ENCODE data around the gene GARIN3.

The GARIN3 gene

DNA sequence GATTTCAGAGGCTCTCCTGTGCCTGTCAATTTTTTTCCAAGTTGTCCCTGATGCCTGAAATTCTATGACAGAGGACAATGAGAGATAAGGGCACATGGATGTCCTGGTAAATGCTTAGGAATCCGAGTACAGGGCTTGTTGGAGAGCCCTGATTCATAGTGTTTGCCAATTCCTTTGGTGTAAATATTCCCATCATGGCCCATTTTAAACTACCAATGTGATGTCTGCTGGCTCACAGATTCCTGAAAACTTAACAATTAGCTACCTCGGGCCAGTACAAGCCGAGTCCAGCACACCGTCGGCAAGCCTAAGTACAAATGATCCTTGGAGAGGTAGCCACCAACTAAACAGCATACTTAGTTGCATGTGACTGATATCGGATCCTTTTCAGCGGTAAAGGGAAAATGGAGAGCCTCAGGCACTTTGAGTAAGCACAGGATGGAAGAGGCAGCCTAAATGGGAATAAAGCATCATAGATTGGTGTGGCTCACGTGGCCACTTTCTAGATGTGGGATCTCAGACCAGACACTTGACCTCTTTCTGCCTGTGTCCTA lies 18.1 kb upstream of the GARIN3 start:
- no peak for DNase-seq

DNA sequence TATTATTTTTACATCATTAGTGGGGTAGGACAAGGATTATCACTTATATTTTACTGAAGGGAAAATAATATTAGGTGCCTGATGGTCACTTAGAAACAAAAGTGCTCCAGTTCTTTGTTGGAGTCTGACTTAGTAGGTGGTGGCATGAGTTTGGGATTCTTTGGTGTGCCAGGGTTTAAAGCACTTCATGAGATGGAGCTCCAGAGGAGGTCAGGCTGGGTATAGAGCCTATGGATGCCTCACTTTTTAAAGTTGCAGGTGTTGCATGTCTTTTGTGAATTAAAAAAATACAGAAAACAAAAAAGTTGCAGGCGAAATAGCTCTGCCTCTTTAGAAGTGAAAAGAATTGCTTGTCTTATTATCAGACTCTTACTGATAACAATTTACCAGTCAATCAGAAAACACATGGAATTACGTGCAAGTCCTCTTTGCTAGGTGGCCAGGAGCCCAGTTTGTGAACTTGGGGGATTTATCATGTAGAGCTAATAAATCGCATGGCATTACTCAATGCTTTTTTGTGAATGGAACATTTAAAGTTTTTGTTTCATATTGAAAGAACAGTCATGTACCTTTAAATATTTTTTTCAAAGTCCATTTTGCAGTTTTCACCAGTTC lies 16.2 kb upstream of the GARIN3 start:
- DNase-seq = no peak

DNA sequence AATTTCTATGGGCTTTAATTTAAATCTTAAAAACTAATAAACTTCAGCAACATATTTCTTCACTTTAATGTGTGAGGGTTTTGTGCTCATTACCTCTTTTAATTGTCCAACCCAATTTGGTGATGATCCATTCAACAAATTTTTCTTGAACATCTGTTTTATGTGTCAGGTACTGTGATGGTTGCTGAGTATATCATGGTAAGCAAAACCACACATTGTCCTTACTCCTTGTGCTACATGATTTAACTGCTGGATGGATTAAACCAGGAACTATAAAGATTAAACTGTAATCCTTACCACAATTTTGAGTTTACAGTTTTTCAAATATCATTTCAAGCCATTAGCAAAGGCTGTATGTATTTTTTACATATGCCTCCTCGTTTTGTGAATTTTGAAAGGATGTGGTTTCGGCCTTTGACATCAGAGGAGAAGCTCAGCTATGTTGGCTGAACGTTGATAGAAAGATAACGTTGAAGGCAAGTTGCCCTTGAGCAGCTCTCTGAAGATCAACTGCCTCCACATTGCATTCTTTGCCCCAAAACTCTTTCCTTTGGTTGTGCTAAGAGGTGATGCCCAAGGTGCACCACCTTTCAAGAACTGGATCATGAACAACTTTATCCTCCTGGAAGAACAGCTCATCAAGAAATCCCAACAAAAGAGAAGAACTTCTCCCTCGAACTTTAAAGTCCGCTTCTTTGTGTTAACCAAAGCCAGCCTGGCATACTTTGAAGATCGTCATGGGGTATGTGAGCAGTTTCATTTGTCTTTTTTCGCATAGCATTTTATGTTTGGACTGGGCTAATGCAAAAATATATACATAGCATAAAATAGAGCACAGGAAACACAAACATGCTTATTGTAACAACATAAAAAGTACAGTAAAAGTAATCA lies 14.6 kb upstream of the GARIN3 start, which contains the start of gene ITK:
Gene ITK, plus strand, starts transcription at position 467 of the 891 bp plus-strand sequence. Its CDS starts 138 bp downstream, at position 605.
- no peak for DNase-seq

DNA sequence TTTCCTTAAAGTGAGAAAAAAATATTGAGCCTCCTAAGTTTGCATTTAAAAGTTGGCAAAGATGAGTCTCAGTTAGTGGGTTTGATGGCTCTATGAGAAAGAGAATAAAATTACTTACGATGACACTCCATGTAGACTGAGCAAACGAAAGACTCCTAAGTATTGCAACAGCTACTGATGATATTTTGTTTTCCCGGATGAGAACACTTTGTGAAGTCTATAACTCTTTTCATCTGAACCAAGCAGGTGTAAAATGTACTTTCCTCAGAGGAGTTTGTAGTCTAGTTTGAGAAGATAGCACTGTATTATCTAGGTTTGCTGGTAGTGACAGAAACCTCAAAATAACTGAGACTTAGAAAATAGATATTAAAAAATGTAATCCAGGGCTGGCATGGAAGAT lies 12.9 kb upstream of the GARIN3 start:
- DNase-seq = no peak

DNA sequence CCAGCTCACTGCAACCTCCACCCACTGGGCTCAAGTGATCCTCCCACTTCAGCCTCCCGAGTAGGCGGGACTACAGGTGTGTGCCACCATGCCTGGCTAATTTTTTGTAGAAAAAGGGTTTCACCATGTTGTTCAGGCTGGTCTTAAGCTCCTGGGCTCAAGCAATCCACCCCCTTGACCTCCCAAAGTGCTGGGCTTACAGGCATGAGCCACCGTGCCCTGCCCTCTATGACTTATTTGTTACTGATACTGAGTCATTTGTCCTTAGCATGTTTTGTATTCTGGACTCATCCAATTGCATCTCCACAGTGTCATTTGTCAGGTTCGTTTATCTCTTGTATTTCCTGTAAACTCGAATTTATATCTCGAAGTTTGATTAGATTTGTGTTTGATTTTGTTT lies 11.9 kb upstream of the GARIN3 start:
- DNase-seq = no peak

DNA sequence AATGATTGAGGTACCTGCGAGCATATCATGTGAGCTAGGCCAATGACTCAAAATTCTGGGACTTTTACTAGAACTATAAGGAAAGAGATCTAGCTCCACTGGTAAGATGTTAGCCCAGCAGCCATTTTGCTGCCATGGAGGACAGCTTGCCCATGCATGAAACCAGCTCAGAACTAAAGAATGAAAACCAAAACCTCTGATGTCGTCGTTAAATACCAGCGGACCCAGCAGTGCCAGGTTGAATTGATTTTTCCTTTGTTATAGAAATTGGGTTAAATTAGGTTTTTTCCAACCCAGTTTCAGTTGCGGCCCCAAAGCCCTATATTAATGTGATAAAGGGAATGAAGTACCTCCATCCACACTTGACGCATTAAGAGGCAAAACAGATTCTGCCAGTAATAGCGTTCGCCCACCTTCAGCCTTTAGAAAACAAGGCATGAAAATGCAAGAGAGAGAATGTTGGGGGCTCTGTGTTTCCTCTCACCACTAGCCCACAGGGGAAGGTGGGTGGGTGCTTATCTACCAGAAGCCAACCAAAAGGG lies 9.1 kb upstream of the GARIN3 start:
- no peak for DNase-seq

DNA sequence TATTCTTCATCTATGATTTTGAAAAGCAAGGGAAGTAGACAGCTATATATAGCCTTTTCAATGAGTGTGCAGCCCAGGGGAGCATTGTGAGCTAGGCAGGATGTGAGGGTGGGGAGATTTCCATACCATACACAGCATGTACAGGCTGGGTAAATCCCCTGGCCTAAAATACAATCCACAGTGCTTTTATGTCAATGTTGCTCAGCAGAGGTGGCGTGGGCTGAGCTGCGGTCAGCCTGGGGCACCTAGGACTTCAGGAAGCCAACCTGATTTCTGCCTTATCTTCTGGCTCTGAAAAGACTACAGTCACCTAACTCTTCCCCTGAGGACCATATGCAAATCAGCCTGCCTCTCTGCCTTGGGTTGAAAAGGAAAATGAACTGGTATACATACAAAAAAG lies 6.3 kb upstream of the GARIN3 start:
- no peak for DNase-seq

DNA sequence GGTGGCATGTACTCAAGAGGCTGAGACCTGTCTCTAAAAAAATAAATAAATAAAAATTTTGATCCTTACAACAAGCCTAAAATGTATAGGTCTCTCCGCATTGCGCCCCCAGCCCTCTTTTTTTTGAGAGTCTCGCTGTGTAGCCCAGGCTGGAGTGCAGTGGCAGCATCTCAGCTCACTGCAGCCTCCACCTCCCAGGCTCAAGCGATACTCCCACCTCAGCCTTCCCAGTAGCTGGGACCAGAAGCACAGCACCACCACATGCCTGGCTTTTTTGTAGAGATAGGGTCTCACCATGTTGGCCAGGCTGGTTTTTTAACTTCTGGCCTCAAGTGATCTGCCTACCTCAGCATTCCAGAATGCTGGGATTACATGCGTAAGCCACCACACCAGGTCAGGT lies 2.2 kb upstream of the GARIN3 start:
- DNase-seq = no peak

DNA sequence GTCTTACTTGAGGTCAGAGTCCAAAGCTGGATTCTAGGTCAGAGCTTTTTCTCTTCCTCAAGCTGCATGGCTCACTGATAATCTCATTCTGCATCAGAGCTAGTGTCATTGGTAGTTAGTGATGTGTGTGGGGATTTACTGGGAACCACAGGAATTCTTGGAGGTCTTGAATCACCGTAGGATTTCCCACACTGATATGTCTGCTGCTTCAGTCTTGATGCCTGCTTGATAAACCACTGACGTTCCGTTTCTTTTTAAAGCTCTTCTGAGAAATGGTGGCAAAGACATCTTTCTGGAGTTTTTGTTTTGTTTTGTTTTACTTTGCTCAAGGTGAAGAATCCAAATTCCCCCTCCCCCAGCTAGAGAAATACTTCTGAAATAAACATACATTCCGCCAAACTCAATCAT lies 1.2 kb upstream of the GARIN3 start:
- DNase-seq = peak; percentile 57

DNA sequence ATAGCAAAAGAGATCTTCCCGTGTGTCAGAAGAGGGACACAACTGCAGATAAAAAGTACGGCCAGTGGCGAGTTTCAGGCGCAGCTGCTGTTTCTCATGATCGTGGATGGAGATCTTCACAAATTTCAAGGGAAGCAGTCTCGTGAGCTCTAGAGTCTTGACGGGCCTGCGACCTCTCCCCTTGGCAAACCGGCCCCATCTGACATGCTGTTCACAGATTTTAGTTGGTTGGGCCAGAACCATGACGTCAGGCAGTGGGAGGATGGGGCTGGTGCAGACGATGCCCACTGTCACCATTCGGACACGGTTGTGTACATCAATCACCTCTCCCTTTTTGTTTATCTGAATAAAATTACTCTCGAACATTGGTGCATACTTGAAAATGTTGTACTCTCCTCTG lies 396 bp downstream of the GARIN3 start:
- no peak for DNase-seq

DNA sequence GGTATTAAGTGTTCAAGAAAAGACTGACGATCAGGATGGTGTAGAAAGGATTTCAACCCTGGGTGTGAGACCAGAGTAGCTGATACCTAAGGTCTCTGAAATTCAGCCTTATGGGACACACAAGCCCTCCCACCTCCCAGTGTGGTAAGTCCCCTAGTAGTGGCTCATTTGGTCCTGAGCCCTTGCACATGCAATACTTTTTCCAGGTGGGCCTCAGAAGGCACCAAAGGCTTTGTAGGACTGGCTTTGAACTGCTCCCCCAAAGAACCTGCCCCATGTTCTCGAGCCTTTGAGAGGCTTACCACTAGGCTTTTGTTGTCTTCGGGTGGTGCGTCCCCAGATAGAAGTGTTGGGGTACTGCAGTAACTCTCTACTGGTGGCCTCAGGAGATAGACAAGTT lies 803 bp downstream of the GARIN3 start:
- no peak for DNase-seq

DNA sequence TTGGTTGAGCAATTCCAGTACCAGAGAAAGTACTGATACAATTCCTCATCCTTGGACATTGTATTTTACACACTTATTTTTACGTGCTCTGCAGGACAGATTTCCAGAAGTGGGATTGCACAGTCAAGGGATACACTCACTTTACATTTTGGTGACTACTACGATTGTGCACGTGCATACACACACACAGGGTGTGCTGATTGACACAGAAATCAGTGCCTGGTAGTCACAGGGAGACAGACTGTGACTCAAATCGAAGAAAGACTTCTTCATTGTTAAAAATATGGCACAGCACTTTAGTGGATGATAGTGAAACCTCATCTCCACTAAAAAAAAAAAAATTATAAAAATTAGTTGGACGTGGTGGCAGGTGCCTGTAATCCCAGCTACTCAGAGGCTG lies 1.5 kb downstream of the GARIN3 start:
- no peak for DNase-seq

DNA sequence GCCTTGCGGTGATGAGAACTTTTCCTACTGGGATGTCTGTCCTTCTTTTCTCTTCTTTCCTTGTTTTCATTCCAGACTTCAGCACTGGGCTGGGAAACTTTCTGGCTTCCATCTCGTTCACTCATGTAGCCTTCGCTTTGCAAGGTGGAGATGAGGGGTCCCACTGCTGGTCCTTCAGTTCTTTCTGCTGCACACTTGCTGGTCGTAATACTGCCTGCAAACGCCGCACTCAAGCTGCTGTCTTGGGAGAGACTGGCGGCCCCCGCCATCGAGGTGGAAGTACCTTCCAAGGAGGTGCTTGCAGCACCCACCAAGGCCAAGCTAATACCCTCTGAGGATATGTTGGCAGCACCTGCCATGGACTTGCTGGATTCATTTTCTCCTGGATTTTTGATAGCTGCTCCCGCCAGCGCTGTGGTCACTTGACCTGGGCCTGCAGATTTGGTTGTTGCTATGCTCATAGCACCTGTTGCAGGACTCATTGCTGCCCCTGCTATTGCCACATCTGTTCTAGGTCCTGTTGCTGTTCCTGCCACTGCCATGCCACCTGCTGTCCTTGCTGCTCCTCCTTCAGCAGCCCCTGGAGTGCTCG lies 3.0 kb downstream of the GARIN3 start:
- no peak for DNase-seq

DNA sequence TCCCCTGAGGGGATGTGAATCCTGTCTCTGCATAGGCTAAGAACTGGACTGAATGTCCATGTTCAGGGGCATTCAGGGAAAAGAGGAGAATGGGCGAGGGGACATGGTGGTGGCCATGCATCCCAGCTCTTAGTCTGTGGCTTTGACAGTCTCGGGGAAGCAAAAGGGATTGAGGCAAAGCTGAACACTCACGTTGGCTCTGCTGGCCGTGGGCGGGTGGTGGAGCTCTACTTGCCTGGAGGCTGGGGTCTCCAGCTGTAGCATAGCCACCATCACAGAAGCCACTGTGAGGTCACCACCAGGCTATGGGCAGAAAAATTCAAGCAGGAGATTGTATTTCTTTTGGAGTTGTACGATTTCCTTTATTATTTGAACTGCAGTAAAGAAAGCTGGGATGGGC lies 4.1 kb downstream of the GARIN3 start:
- no peak for DNase-seq

DNA sequence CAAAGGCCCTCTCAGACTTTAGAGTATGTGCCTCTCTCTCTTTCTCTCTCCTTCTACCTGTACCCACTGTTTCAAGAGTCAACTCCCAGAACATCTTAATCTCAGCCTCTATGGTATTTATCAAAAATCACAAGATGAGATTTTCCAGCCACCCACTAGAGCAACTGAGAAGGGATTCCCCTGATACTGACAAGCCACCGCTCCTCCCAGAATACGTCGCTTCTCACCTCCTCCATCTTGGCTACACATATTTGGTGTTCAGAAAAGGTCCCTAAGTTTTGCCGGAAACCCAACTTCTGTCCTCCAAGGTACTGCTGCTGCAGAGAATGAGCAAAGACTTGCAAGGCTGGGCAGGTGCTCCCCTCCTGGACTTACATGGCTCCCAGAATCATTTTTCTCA lies 6.1 kb downstream of the GARIN3 start:
- no peak for DNase-seq

DNA sequence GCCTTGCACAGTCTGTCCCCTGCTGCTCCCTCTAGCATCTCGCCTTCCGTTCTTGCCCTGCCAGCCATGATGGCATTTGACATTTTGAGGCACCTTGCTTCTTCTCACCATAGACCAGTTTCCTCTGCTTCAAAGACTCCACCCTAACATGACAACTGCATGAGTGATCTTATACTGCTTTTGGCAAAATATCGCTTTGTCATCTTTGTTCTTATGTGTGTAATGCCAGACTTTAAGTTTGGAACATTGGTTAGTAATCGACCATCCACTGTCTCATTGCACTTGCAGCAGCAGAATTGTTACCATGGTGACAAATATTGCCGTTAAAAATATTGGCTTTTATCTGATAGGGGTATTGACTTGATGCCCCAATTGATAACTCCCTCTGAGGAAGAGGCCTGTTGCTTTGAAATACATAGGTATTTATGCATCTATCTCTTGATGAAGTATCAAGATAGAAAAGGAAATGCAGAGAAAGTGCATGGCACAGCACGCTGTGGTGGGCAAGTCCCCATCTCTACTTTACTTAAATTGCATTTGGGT lies 6.8 kb downstream of the GARIN3 start:
- no peak for DNase-seq

DNA sequence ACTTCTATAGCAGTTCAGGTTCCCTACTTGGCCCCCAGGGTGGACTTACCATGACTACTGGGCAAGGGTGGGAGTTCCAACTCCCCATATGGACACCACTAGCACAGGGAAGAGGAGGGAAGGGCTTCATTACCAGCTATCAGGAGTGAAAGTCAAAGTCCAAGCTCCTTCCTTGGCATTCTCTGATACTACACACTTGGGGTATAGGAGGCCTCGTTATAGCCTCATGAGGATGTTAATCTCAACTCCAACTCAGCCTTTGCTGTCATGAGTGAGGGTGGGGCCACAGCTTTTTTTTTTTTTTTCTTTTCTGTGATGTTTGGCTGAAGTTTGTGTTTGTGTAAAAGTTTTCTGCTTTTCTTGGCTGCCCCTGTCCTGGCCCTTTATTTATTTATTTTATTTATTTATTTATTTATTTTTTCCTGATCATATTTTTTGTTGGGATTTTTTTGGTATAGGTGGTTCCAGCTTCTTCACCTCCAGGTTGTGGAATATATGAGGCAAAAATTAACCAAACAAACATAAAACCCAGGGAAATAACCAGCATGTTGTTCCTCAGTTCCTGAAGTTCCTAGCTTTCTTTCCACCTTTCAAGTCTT lies 8.7 kb downstream of the GARIN3 start:
- DNase-seq = no peak

DNA sequence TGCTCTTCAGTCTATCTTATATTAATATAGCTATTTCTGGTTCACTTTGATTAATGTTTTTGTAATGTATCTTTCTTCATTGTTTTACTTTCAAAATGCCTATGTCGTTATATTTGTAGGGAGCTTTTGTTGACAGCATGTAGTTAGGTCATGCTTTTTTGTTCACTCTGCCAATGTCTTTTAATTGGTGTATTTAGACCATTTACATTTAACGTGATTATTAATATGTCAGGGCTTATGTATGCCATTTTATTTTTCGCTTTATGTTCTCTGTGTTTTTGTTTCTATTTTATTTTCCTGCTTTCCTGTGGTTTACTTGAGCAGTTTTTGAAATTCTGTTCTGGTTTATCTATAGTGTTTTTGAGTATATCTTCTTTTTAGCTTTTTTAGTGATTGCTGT lies 10.8 kb downstream of the GARIN3 start:
- DNase-seq = no peak

DNA sequence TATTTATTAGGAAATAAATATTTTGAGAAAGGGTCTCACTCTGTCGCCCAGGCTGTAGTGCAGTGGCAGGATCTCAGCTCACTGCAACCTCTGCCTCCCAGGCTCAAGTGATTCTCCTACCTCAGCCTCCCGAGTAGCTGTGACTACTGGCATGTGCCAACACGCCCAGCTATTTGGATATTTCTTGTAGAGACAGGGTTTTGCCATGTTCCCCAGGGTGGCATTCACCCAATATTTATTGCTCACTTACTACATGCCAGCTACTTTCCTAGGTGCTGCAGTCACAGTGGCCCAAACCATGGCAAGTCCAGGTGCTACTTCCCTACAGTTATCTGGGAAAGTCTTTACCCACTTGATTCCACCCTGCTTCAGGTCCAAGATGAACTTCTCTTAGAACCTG lies 15.1 kb downstream of the GARIN3 start:
- DNase-seq = no peak

DNA sequence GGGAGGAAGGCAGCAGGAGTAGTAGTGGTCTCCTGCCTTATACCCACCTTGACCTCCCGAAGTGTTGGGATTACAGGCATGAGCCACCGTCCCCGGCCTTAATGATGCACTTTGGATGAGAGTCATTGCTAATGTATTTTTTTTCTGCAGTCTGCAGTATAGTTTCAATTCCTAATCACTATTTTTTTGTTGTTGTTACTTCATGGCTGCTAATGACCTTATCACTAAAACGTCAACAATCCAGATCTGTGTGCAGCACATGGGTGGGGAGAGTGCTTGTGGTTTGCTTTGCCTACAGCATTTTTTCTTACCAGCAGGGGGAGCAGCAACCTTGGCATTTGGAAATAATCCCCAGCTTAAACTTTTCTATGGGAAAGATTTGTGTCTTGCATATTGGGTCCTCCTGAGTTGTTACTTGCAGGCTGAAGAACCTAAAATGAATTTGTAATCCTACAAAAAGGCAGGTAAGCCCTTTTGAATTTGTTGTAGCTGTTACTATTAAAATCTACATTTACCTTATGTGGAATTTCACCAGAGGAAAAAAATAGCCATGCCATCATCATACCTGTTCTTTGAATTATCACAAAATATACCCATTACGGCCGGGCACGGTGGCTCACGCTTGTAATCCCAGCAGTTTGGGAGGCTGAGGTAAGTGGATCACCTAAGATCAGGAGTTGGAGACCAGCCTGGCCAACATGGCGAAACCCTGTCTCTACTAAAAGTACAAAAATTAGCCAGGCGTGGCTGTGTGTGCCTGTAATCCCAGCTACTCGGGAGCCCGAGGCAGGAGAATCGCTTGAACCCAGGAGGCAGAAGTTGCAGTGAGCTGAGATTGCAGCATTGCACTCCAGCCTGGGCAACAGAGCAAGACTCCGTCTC lies 17.1 kb downstream of the GARIN3 start:
- DNase-seq = peak; percentile 50

DNA sequence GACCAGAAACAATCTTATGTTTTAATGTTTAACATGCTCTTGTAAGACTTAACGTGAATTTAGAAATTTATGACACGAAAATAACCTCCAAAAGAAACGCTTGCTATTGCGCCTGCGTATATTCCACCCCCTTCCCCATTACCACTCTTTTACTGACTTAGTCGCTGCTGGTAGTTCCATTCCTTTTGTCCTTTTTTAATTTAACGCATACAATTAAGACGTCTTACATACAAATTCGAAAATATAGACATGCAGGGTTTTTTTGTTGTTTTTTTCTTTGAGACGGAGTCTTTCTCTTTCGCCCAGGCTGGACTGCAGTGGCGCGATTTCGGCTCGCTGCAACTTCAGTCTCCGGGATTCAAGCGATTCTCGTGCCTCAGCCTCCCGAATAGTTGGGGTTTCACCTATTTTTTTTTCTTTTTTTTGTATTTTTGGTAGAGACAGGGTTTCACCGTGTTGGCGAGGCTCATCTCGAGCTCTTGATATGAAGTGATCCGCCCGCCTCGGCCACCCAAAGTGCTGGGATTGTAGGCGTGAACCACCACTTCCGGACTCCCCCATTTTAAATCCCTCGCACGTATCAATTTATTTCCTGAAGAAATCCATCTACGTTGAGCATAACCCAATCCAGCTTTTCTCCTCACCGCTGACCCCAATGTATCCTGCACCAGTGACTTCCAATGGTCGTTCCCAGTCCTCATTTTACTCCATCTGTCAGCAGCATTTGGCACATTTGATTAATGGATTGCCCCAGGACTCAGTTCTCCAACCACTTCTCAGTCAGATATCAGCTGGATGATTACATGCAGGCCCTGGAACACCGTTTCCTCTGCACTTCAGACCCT lies 22.7 kb downstream of the GARIN3 start:
- DNase-seq = peak; percentile 21

Measured in HCEC 1CT (cell line).